Measurements from ENCODE around the gene MYO7B.
"Not testable (repeated sequence)": the region's sequence is repeated elsewhere in the genome, so short reads cannot be mapped to it uniquely, and the experiment has no call there.

MYO7B gene

GRCh38 chr2:127552846-127553245, 17.4 kb downstream of the MYO7B start:
- no peak for DNase-seq

GRCh38 chr2:127558911-127559310, 23.4 kb downstream of the MYO7B start:
- no peak for DNase-seq

GRCh38 chr2:127559454-127559853, 24.0 kb downstream of the MYO7B start:
- DNase-seq, result no peak

- DNase-seq, result no peak
These were observed 24.9 kb downstream of the MYO7B start for GRCh38 chr2:127560201-127560930.

- no peak for DNase-seq
These were observed 25.4 kb downstream of the MYO7B start for GRCh38 chr2:127560931-127561280.

GRCh38 chr2:127561371-127561770, 25.9 kb downstream of the MYO7B start:
- no peak for DNase-seq

- DNase-seq, result no peak
These were observed 27.5 kb downstream of the MYO7B start for GRCh38 chr2:127562936-127563335.

- no peak for DNase-seq
These were observed 28.3 kb downstream of the MYO7B start for GRCh38 chr2:127563458-127564428.

GRCh38 chr2:127564429-127565260, 29.2 kb downstream of the MYO7B start:
- DNase-seq, result no peak

- no peak for DNase-seq
These were observed 30.0 kb downstream of the MYO7B start for GRCh38 chr2:127565261-127566138.

- no peak for DNase-seq
These were observed 30.6 kb downstream of the MYO7B start for GRCh38 chr2:127566139-127566417.

- DNase-seq, result no peak
These were observed 31.1 kb downstream of the MYO7B start for GRCh38 chr2:127566576-127566975.

- no peak for DNase-seq
These were observed 31.9 kb downstream of the MYO7B start for GRCh38 chr2:127567351-127567854.

- no peak for DNase-seq
These were observed 32.6 kb downstream of the MYO7B start for GRCh38 chr2:127568128-127568527.

- no peak for DNase-seq
These were observed 34.2 kb downstream of the MYO7B start for GRCh38 chr2:127569666-127570065.

GRCh38 chr2:127570282-127571250, 35.1 kb downstream of the MYO7B start:
- DNase-seq, result no peak

GRCh38 chr2:127572352-127572751, 36.9 kb downstream of the MYO7B start:
- not testable (repeated sequence) for DNase-seq

GRCh38 chr2:127572841-127573240, 37.4 kb downstream of the MYO7B start:
- no peak for DNase-seq

GRCh38 chr2:127573298-127573697, 37.8 kb downstream of the MYO7B start:
- DNase-seq, result no peak

GRCh38 chr2:127573771-127574170, 38.3 kb downstream of the MYO7B start:
- no peak for DNase-seq

- no peak for DNase-seq
These were observed 39.2 kb downstream of the MYO7B start for GRCh38 chr2:127574656-127575055.

Data from NCI-H82 (cell line).